22Rv1 (cell line): ENCODE data around the gene NGDN.

Source experiments
- ZFX ChIP-seq: fragments of 450-650 bp; IDR thresholded peaks from 2 replicates; pipeline ENCODE4 v1.6.1; 2017; ENCODE audit warnings: antibody characterized with exemption, borderline replicate concordance
- TF ChIP-seq, protein P1 (sequence below): fragments of 450-650 bp; IDR thresholded peaks from 2 replicates; pipeline ENCODE4 v1.5.1; 2017; ENCODE audit warnings: mild to moderate bottlenecking

DNA sequence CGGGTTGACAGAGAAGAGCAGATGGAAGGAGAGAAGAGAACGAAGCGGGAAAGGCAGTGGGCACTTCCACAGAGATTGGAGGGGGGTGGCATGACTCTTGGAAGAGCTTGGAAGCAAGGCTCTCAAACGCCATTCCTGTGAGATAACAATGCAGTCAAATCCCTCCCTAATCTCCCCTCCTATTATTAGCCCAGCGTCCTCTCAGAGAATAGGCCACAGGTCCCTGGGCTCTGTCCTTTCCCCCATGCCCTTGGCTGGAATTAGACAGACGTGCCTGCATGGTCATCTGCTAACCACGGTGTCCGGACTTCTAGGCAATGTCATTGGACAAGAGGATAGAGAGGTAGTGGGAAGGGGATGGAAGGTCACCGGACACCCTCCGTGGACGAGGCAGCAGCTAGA, 26.1 kb upstream of the NGDN start:
- TF ChIP-seq, protein P1, sequence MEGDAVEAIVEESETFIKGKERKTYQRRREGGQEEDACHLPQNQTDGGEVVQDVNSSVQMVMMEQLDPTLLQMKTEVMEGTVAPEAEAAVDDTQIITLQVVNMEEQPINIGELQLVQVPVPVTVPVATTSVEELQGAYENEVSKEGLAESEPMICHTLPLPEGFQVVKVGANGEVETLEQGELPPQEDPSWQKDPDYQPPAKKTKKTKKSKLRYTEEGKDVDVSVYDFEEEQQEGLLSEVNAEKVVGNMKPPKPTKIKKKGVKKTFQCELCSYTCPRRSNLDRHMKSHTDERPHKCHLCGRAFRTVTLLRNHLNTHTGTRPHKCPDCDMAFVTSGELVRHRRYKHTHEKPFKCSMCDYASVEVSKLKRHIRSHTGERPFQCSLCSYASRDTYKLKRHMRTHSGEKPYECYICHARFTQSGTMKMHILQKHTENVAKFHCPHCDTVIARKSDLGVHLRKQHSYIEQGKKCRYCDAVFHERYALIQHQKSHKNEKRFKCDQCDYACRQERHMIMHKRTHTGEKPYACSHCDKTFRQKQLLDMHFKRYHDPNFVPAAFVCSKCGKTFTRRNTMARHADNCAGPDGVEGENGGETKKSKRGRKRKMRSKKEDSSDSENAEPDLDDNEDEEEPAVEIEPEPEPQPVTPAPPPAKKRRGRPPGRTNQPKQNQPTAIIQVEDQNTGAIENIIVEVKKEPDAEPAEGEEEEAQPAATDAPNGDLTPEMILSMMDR = no peak
- no peak for TF ChIP-seq ZFX
